ENCODE data around the gene FMNL2.
"Not testable (repeated sequence)": the region's sequence is repeated elsewhere in the genome, so short reads cannot be mapped to it uniquely, and the experiment has no call there.

FMNL2 gene

GRCh38 chr2:152466980-152467676, 132.2 kb downstream of the FMNL2 start:
- H3K4me3 ChIP-seq (ENCODE audit: low read length): no peak overlapping the region
- H3K4me1 ChIP-seq (ENCODE audit: control insufficient read depth, insufficient read depth, low read length): peaks cover 5% of the 10 kb centered on the region

GRCh38 chr2:152467677-152468410, 132.9 kb downstream of the FMNL2 start:
- H3K4me1 ChIP-seq (ENCODE audit: control insufficient read depth, insufficient read depth, low read length): peaks cover 5% of the 10 kb centered on the region
- no peak overlapping the region for H3K27ac ChIP-seq (ENCODE audit: low read length)
- no peak overlapping the region for H3K4me3 ChIP-seq (ENCODE audit: low read length)
- no peaks in the 10 kb centered on the region for H3K27me3 ChIP-seq (ENCODE audit: control insufficient read depth, insufficient read depth, low read length)
- H3K9me3 ChIP-seq (ENCODE audit: control insufficient read depth, insufficient read depth, low read length): no peaks in the 10 kb centered on the region
- no peak for DNase-seq (ENCODE audit: low read depth, low spot score)
- no CpG with 5 or more reads among the region's 4 CpGs for WGBS (ENCODE audit: insufficient coverage, insufficient read length)
- no peaks in the 10 kb centered on the region for H3K36me3 ChIP-seq (ENCODE audit: control insufficient read depth, insufficient read depth, low read length)

More at GRCh38 chr2:152466980-152467676, 132.2 kb downstream of the FMNL2 start:
- H3K27me3 ChIP-seq (ENCODE audit: control insufficient read depth, insufficient read depth, low read length): no peaks in the 10 kb centered on the region
- no peaks in the 10 kb centered on the region for H3K9me3 ChIP-seq (ENCODE audit: control insufficient read depth, insufficient read depth, low read length)
- no peak for DNase-seq (ENCODE audit: low read depth, low spot score)
- H3K36me3 ChIP-seq (ENCODE audit: control insufficient read depth, insufficient read depth, low read length): no peaks in the 10 kb centered on the region
- no CpG with 5 or more reads among the region's 10 CpGs for WGBS (ENCODE audit: insufficient coverage, insufficient read length)
- no peak overlapping the region for H3K27ac ChIP-seq (ENCODE audit: low read length)

- Histone ChIP-seq H3K27ac (ENCODE audit: low read length) (no peak overlapping the region), H3K27me3 (ENCODE audit: control insufficient read depth, insufficient read depth, low read length) (no peaks in the 10 kb centered on the region), H3K9me3 (ENCODE audit: control insufficient read depth, insufficient read depth, low read length) (no peaks in the 10 kb centered on the region), H3K36me3 (ENCODE audit: control insufficient read depth, insufficient read depth, low read length) (no peaks in the 10 kb centered on the region), H3K4me1 (ENCODE audit: control insufficient read depth, insufficient read depth, low read length) (peaks cover 5% of the 10 kb centered on the region), H3K4me3 (ENCODE audit: low read length) (no peak overlapping the region)
- no CpG with 5 or more reads among the region's 8 CpGs for WGBS (ENCODE audit: insufficient coverage, insufficient read length)
- DNase-seq (ENCODE audit: low read depth, low spot score): no peak
Observed at GRCh38 chr2:152468899-152469692, 134.1 kb downstream of the FMNL2 start.

GRCh38 chr2:152470861-152471854, 136.2 kb downstream of the FMNL2 start:
- Histone ChIP-seq H3K9me3 (ENCODE audit: control insufficient read depth, insufficient read depth, low read length) (no peaks in the 10 kb centered on the region), H3K27ac (ENCODE audit: low read length) (no peak overlapping the region), H3K27me3 (ENCODE audit: control insufficient read depth, insufficient read depth, low read length) (no peaks in the 10 kb centered on the region), H3K4me3 (ENCODE audit: low read length) (no peak overlapping the region), H3K36me3 (ENCODE audit: control insufficient read depth, insufficient read depth, low read length) (no peaks in the 10 kb centered on the region), H3K4me1 (ENCODE audit: control insufficient read depth, insufficient read depth, low read length) (peaks cover 2% of the 10 kb centered on the region; the same call in 1 of the 2 replicates)
- no peak for DNase-seq (ENCODE audit: low read depth, low spot score)
- WGBS (ENCODE audit: insufficient coverage, insufficient read length): no CpG with 5 or more reads among the region's 12 CpGs

GRCh38 chr2:152472481-152472887, 137.5 kb downstream of the FMNL2 start:
- WGBS (ENCODE audit: insufficient coverage, insufficient read length): no CpG with 5 or more reads among the region's 1 CpG
- Histone ChIP-seq H3K36me3 (ENCODE audit: control insufficient read depth, insufficient read depth, low read length) (no peaks in the 10 kb centered on the region), H3K4me3 (ENCODE audit: low read length) (no peak overlapping the region), H3K4me1 (ENCODE audit: control insufficient read depth, insufficient read depth, low read length) (peaks cover 2% of the 10 kb centered on the region; the same call in 1 of the 2 replicates), H3K27ac (ENCODE audit: low read length) (no peak overlapping the region), H3K9me3 (ENCODE audit: control insufficient read depth, insufficient read depth, low read length) (no peaks in the 10 kb centered on the region), H3K27me3 (ENCODE audit: control insufficient read depth, insufficient read depth, low read length) (no peaks in the 10 kb centered on the region)
- DNase-seq (ENCODE audit: low read depth, low spot score): no peak

- no CpG with 5 or more reads among the region's 1 CpG for WGBS (ENCODE audit: insufficient coverage, insufficient read length)
- no peak for DNase-seq (ENCODE audit: low read depth, low spot score)
- peaks cover 2% of the 10 kb centered on the region; the same call in 1 of the 2 replicates for H3K4me1 ChIP-seq (ENCODE audit: control insufficient read depth, insufficient read depth, low read length)
Observed at GRCh38 chr2:152473151-152473857, 138.3 kb downstream of the FMNL2 start.

GRCh38 chr2:152474523-152474922, 139.5 kb downstream of the FMNL2 start:
- not testable (repeated sequence) for H3K9me3 ChIP-seq (ENCODE audit: control insufficient read depth, insufficient read depth, low read length); H3K4me1 ChIP-seq (ENCODE audit: control insufficient read depth, insufficient read depth, low read length); H3K27me3 ChIP-seq (ENCODE audit: control insufficient read depth, insufficient read depth, low read length); H3K36me3 ChIP-seq (ENCODE audit: control insufficient read depth, insufficient read depth, low read length); H3K27ac ChIP-seq (ENCODE audit: low read length); H3K4me3 ChIP-seq (ENCODE audit: low read length); DNase-seq (ENCODE audit: low read depth, low spot score)
- WGBS (ENCODE audit: insufficient coverage, insufficient read length): no CpG with 5 or more reads among the region's 5 CpGs

More at GRCh38 chr2:152473151-152473857, 138.3 kb downstream of the FMNL2 start:
- Histone ChIP-seq H3K9me3 (ENCODE audit: control insufficient read depth, insufficient read depth, low read length) (no peaks in the 10 kb centered on the region), H3K4me3 (ENCODE audit: low read length) (no peak overlapping the region), H3K27ac (ENCODE audit: low read length) (no peak overlapping the region), H3K36me3 (ENCODE audit: control insufficient read depth, insufficient read depth, low read length) (no peaks in the 10 kb centered on the region), H3K27me3 (ENCODE audit: control insufficient read depth, insufficient read depth, low read length) (no peaks in the 10 kb centered on the region)

- no peaks in the 10 kb centered on the region for H3K4me1 ChIP-seq (ENCODE audit: control insufficient read depth, insufficient read depth, low read length)
- no peaks in the 10 kb centered on the region for H3K27me3 ChIP-seq (ENCODE audit: control insufficient read depth, insufficient read depth, low read length)
- H3K9me3 ChIP-seq (ENCODE audit: control insufficient read depth, insufficient read depth, low read length): no peaks in the 10 kb centered on the region
- no peak for DNase-seq (ENCODE audit: low read depth, low spot score)
- H3K36me3 ChIP-seq (ENCODE audit: control insufficient read depth, insufficient read depth, low read length): no peaks in the 10 kb centered on the region
- no peak overlapping the region for H3K4me3 ChIP-seq (ENCODE audit: low read length)
- no peak overlapping the region for H3K27ac ChIP-seq (ENCODE audit: low read length)
Observed at GRCh38 chr2:152475982-152476381, 141.0 kb downstream of the FMNL2 start.

- no peaks in the 10 kb centered on the region for H3K9me3 ChIP-seq (ENCODE audit: control insufficient read depth, insufficient read depth, low read length)
- no CpG with 5 or more reads among the region's 6 CpGs for WGBS (ENCODE audit: insufficient coverage, insufficient read length)
- no peak for DNase-seq (ENCODE audit: low read depth, low spot score)
- no peaks in the 10 kb centered on the region for H3K4me1 ChIP-seq (ENCODE audit: control insufficient read depth, insufficient read depth, low read length)
- no peaks in the 10 kb centered on the region for H3K27me3 ChIP-seq (ENCODE audit: control insufficient read depth, insufficient read depth, low read length)
- no peaks in the 10 kb centered on the region for H3K36me3 ChIP-seq (ENCODE audit: control insufficient read depth, insufficient read depth, low read length)
- H3K4me3 ChIP-seq (ENCODE audit: low read length): no peak overlapping the region
- no peak overlapping the region for H3K27ac ChIP-seq (ENCODE audit: low read length)
Observed at GRCh38 chr2:152477347-152478092, 142.5 kb downstream of the FMNL2 start.
